Stimulated activated CD8-positive, alpha-beta memory T cell treated with anti-CD3 and anti-CD28 coated beads, Interleukin-15, amount 100 ng/mL, for 1 hour (primary cell): ENCODE measurements around the gene RIOX2.

Experiments used
- DNase-seq: peaks from one replicate; pipeline ENCODE4 v3.0.0-alpha.2; 2020; ENCODE audit warnings: low read depth

Gene RIOX2

GRCh38 chr3:97990624-97991292 is 18.5 kb upstream of the RIOX2 start:
- no peak for DNase-seq

GRCh38 chr3:97988784-97989568 is 16.7 kb upstream of the RIOX2 start:
- DNase-seq: no peak

GRCh38 chr3:97987306-97987705 is 15.1 kb upstream of the RIOX2 start:
- no peak for DNase-seq

GRCh38 chr3:97983933-97984491 is 11.8 kb upstream of the RIOX2 start:
- no peak for DNase-seq

- no peak for DNase-seq
Observed at GRCh38 chr3:97981886-97982285, 9.7 kb upstream of the RIOX2 start.

GRCh38 chr3:97979610-97980009 is 7.4 kb upstream of the RIOX2 start:
- no peak for DNase-seq

GRCh38 chr3:97975466-97975865 is 3.2 kb upstream of the RIOX2 start:
- no peak for DNase-seq

- DNase-seq: no peak
Observed at GRCh38 chr3:97974996-97975395, 2.8 kb upstream of the RIOX2 start.

GRCh38 chr3:97972976-97973375 is 745 bp upstream of the RIOX2 start:
- no peak for DNase-seq

GRCh38 chr3:97970956-97971620 is 1.1 kb downstream of the RIOX2 start:
- DNase-seq: no peak

- no peak for DNase-seq
Observed at GRCh38 chr3:97970156-97970555, 2.1 kb downstream of the RIOX2 start.

GRCh38 chr3:97969541-97969940 is 2.7 kb downstream of the RIOX2 start:
- DNase-seq: no peak

- no peak for DNase-seq
Observed at GRCh38 chr3:97968376-97968775, 3.9 kb downstream of the RIOX2 start.

- no peak for DNase-seq
Observed at GRCh38 chr3:97967966-97968365, 4.3 kb downstream of the RIOX2 start.

- DNase-seq: no peak
Observed at GRCh38 chr3:97960993-97961766, 11.1 kb downstream of the RIOX2 start.

GRCh38 chr3:97960551-97960950 is 11.7 kb downstream of the RIOX2 start:
- DNase-seq: no peak

GRCh38 chr3:97959872-97960271 is 12.4 kb downstream of the RIOX2 start:
- DNase-seq: no peak

GRCh38 chr3:97958796-97959195 is 13.4 kb downstream of the RIOX2 start:
- DNase-seq: no peak

- DNase-seq: no peak
Observed at GRCh38 chr3:97958396-97958795, 13.8 kb downstream of the RIOX2 start.

GRCh38 chr3:97957617-97958311 is 14.5 kb downstream of the RIOX2 start:
- no peak for DNase-seq

GRCh38 chr3:97956051-97956450 is 16.2 kb downstream of the RIOX2 start:
- DNase-seq: no peak
